MCF 10A (cell line): Measurements from ENCODE around the gene MRPS16. TPM values are rescaled to one million over a fixed set of nuclear protein-coding genes. Genes with fewer than 3 reads are reported as not detected.

ENCODE experiments used
- BruUV-seq: library from RNA; stranded (reverse); fragments of 400-500 nt; replicated peaks from 2 replicates; lab custom pipeline; 2021; lab: Mats Ljungman, UMichigan
- CTCF ChIA-PET: fragments of 300-600 bp; sonication (Branson Sonifier 250); formaldehyde crosslinking; extraction: SDS; loops from one replicate; lab custom pipeline; 2021; ENCODE audit warnings: antibody characterized with exemption, inconsistent platforms; lab: Yijun Ruan, JAX
- POLR2A ChIA-PET: fragments of 300-600, 350-650 bp; sonication (Branson Sonifier 250); formaldehyde crosslinking; extraction: SDS; loops from one replicate; lab custom pipeline; 2020; ENCODE audit warnings: antibody characterized with exemption, inconsistent platforms; lab: Yijun Ruan, JAX
- DNase-seq: peaks from one replicate; pipeline ENCODE4 v3.0.0-alpha.2; 2018; ENCODE audit not compliant: unreplicated experiment
- H3K27ac Mint-ChIP-seq: one replicate; pipeline ENCODE4 v1.8.0; 2022; ENCODE audit warnings: mild to moderate bottlenecking, low read depth, mixed read lengths; ENCODE audit not compliant: unreplicated experiment
- H3K27me3 Mint-ChIP-seq: one replicate; pipeline ENCODE4 v1.8.0; 2022; ENCODE audit warnings: mixed read lengths; ENCODE audit not compliant: insufficient read depth, unreplicated experiment
- H3K36me3 Mint-ChIP-seq: one replicate; pipeline ENCODE4 v1.8.0; 2022; ENCODE audit warnings: mild to moderate bottlenecking, moderate library complexity, mixed read lengths; ENCODE audit not compliant: insufficient read depth, unreplicated experiment
- H3K4me1 Mint-ChIP-seq: one replicate; pipeline ENCODE4 v1.8.0; 2022; ENCODE audit warnings: mixed read lengths; ENCODE audit not compliant: insufficient read depth, unreplicated experiment
- H3K4me3 Mint-ChIP-seq: one replicate; pipeline ENCODE4 v1.8.0; 2022; ENCODE audit warnings: mild to moderate bottlenecking, moderate library complexity, mixed read lengths; ENCODE audit not compliant: unreplicated experiment
- H3K9me3 Mint-ChIP-seq: one replicate; pipeline ENCODE4 v1.8.0; 2022; ENCODE audit warnings: mixed read lengths; ENCODE audit not compliant: unreplicated experiment
- intact Hi-C: fragments of 100-400 bp; cut with micrococcal nuclease; formaldehyde crosslinking; loops from 2 replicates; pipeline ENCODE4 v1.14.1; 2022
- total RNA-seq: library from RNA; stranded (reverse); gene quantifications from 2 replicates; pipeline ENCODE4 v1.2.3, GENCODE V29; 2022
- TF ChIP-seq, protein P1 (sequence below): fragments of 200-600 bp; IDR thresholded peaks from one replicate; pipeline ENCODE4 v1.8.0; 2022; ENCODE audit warnings: antibody characterized with exemption, mild to moderate bottlenecking; ENCODE audit not compliant: unreplicated experiment

The MRPS16 gene
- total RNA-seq, 1 experiment from 2014 or later = 203 TPM

GRCh38 chr10:73205890-73206289 lies 46.6 kb downstream of the MRPS16 start:
- peaks cover 8% of the 10 kb centered on the region for H3K9me3 Mint-ChIP-seq
- intact Hi-C loops = no loop called here
- no peak overlapping the region for H3K27ac Mint-ChIP-seq
- POLR2A ChIA-PET = no interaction called here
- CTCF ChIA-PET = no interaction called here
- DNase-seq = no peak
- no peak overlapping the region for H3K4me3 Mint-ChIP-seq
- H3K4me1 Mint-ChIP-seq = no peaks in the 10 kb centered on the region
- no peaks in the 10 kb centered on the region for H3K27me3 Mint-ChIP-seq
- H3K36me3 Mint-ChIP-seq = peaks cover 16% of the 10 kb centered on the region
- TF ChIP-seq, protein P1, sequence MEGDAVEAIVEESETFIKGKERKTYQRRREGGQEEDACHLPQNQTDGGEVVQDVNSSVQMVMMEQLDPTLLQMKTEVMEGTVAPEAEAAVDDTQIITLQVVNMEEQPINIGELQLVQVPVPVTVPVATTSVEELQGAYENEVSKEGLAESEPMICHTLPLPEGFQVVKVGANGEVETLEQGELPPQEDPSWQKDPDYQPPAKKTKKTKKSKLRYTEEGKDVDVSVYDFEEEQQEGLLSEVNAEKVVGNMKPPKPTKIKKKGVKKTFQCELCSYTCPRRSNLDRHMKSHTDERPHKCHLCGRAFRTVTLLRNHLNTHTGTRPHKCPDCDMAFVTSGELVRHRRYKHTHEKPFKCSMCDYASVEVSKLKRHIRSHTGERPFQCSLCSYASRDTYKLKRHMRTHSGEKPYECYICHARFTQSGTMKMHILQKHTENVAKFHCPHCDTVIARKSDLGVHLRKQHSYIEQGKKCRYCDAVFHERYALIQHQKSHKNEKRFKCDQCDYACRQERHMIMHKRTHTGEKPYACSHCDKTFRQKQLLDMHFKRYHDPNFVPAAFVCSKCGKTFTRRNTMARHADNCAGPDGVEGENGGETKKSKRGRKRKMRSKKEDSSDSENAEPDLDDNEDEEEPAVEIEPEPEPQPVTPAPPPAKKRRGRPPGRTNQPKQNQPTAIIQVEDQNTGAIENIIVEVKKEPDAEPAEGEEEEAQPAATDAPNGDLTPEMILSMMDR = no peak
- BruUV-seq = no TSS peak

GRCh38 chr10:73205081-73205480 lies 47.4 kb downstream of the MRPS16 start:
- Mint-ChIP-seq H3K27ac (no peak overlapping the region), H3K4me1 (no peaks in the 10 kb centered on the region)

More at GRCh38 chr10:73205081-73205480, 47.4 kb downstream of the MRPS16 start:
- ChIA-PET CTCF (interaction anchor here (0.7 kb wide), 1 partner anchor 12 kb away, joined by 3 read pairs; no protein-coding TSS in a partner anchor), POLR2A (no interaction called here)
- Mint-ChIP-seq H3K4me3 (no peak overlapping the region), H3K9me3 (peaks cover 8% of the 10 kb centered on the region), H3K27me3 (no peaks in the 10 kb centered on the region), H3K36me3 (peaks cover 10% of the 10 kb centered on the region)
- TF ChIP-seq, protein P1 = no peak
- DNase-seq = no peak
- intact Hi-C loops = no loop called here
- BruUV-seq = no TSS peak

Other genes with a start within 250 kb of the MRPS16 start
- gene P4HA1, start 155.8 kb downstream of the MRPS16 start, total RNA-seq = 23.9 and 25.2 TPM in 2 replicates
- gene NUDT13, start 142.2 kb downstream of the MRPS16 start, total RNA-seq = 1.7 and 1.8 TPM in 2 replicates
- gene ECD, start 84.6 kb downstream of the MRPS16 start, total RNA-seq = 29.9 and 31.5 TPM in 2 replicates
- gene FAM149B1, start 84.5 kb downstream of the MRPS16 start, total RNA-seq = 22.8 and 27.7 TPM in 2 replicates
- gene DNAJC9, start 5.4 kb downstream of the MRPS16 start, total RNA-seq = 33.1 and 35.1 TPM in 2 replicates
- 1.5 and 2.9 TPM in 2 replicates for gene CFAP70, start 106.2 kb upstream of the MRPS16 start, total RNA-seq
- 137 and 161 TPM in 2 replicates for gene ANXA7, start 161.4 kb upstream of the MRPS16 start, total RNA-seq
- 1.8 and 2.4 TPM in 2 replicates for gene MSS51, start 180.9 kb upstream of the MRPS16 start, total RNA-seq
- 34.8 and 37.4 TPM in 2 replicates for gene PPP3CB, start 243.4 kb upstream of the MRPS16 start, total RNA-seq